Hepatocyte (in vitro differentiated cells): ENCODE data around the gene SSU72. TPM values are rescaled to one million over a fixed set of nuclear protein-coding genes. Genes with fewer than 3 reads are reported as not detected.

Source experiments
- DNase-seq: peaks from one replicate; pipeline ENCODE4 v3.0.0-alpha.2; 2016; ENCODE audit warnings: low spot score
- H2AFZ ChIP-seq: fragments of 200-600 bp; sonication (generic); 2 replicates; pipeline ENCODE4 v1.6.0; 2016; ENCODE audit warnings: antibody characterized with exemption, mild to moderate bottlenecking
- H3K27ac ChIP-seq: fragments of 200-600 bp; sonication (generic); 2 replicates; pipeline ENCODE4 v1.5.1; 2016; ENCODE audit warnings: mild to moderate bottlenecking
- H3K27me3 ChIP-seq: fragments of 200-600 bp; sonication (generic); 2 replicates; pipeline ENCODE4 v1.6.1; 2016
- H3K36me3 ChIP-seq: fragments of 200-600 bp; sonication (generic); replicated peaks from 2 replicates; pipeline ENCODE4 v1.5.1; 2016; ENCODE audit warnings: low read depth; ENCODE audit not compliant: insufficient read depth
- H3K4me1 ChIP-seq: fragments of 200-600 bp; sonication (generic); 2 replicates; pipeline ENCODE4 v1.5.1; 2016; ENCODE audit warnings: mild to moderate bottlenecking, moderate library complexity; ENCODE audit not compliant: insufficient read depth
- H3K4me2 ChIP-seq: fragments of 200-600 bp; sonication (generic); 2 replicates; pipeline ENCODE4 v1.6.0; 2016
- H3K4me3 ChIP-seq: fragments of 200-600 bp; sonication (generic); 2 replicates; pipeline ENCODE4 v1.5.1; 2016; ENCODE audit warnings: mild to moderate bottlenecking
- H3K79me2 ChIP-seq: fragments of 200-600 bp; sonication (generic); 2 replicates; pipeline ENCODE4 v1.6.0; 2017; ENCODE audit warnings: mild to moderate bottlenecking
- H3K9me2 ChIP-seq: fragments of 200-600 bp; sonication (generic); replicated peaks from 2 replicates; pipeline ENCODE4 v1.6.0; 2017; ENCODE audit warnings: mild to moderate bottlenecking; ENCODE audit not compliant: insufficient read depth
- H3K9me3 ChIP-seq: fragments of 200-600 bp; sonication (generic); 2 replicates; pipeline ENCODE4 v1.5.1; 2016; ENCODE audit warnings: low read depth, mild to moderate bottlenecking
- H4K20me1 ChIP-seq: fragments of 200-600 bp; sonication (generic); 2 replicates; pipeline ENCODE4 v1.6.0; 2016; ENCODE audit warnings: mild to moderate bottlenecking; ENCODE audit not compliant: insufficient read depth, poor library complexity, severe bottlenecking
- EZH2 ChIP-seq: fragments of 200-600 bp; sonication (generic); IDR thresholded peaks from 2 replicates; pipeline ENCODE4 v1.6.1; 2016; ENCODE audit warnings: antibody characterized with exemption, mild to moderate bottlenecking, borderline replicate concordance
- EZH2phosphoT487 ChIP-seq: fragments of 200-600 bp; sonication (generic); IDR thresholded peaks from one replicate; pipeline ENCODE4 v1.6.1; 2018; ENCODE audit warnings: antibody characterized with exemption, mild to moderate bottlenecking, low read depth, moderate library complexity; ENCODE audit not compliant: unreplicated experiment, severe bottlenecking
- WGBS: methylation state at CpG from one replicate; pipeline ENCODE4 v1.1.6; 2016; ENCODE audit warnings: low lambda C conversion rate; ENCODE audit errors: missing lambda C conversion rate; 5-methylcytosine and 5-hydroxymethylcytosine counted together
- polyA plus RNA-seq: library from polyadenylated mRNA; unstranded; fragments of >200 nt; fragmentation: Nextera tagmentation; extraction: Ambion mirVana; gene quantifications from 2 replicates; pipeline ENCODE4 v1.2.1, GENCODE V29; 2016
- total RNA-seq: library from RNA; depleted of rRNA; stranded (reverse); fragments of >200 nt; gene quantifications from 2 replicates; pipeline ENCODE4 v1.2.3, GENCODE V29; 2014
- TF ChIP-seq, protein P1 (sequence below): fragments of 200-600 bp; sonication (generic); IDR thresholded peaks from 2 replicates; pipeline ENCODE4 v1.5.1; 2016; ENCODE audit warnings: antibody characterized with exemption, mild to moderate bottlenecking; ENCODE audit not compliant: poor library complexity

The SSU72 gene
- total and polyA plus RNA-seq, 2 experiments from 2014 or later: 75.7 to 203 TPM

DNA sequence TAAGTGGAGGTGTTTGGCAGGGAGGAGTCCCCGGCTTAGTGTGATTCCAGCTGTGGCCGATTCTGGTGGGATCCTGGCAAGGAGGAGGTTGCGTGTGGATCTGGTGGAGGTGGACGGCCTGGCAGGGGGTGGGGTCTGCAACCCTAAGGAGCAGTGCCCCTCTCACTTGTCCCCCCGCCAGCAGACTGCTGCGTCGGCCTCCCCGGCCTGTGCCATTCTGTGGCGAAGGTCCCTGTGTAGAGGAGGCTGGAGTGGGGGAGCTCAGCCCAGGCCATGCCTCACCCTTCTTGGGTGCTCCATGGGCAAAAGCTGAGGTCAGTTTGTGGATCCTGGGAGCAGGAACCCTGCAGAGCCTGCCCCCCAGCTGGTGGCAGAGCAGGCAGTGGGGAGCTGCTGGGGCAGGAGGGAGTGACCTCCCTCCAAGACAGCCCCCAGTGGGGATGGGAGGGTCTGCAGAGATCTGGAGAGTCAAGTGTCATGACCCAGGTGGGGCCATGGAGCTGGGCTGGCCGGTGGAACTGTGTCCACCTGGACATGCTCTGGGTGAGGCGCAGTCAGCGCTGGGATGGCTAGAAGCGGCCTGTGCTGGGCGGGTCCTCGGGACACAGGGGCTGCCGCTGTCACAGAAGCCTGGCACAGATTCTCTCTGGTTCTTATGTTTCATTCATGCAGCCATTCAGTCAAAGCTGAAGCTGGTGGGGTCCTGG is 45.9 kb upstream of the SSU72 start:
- H3K4me1 ChIP-seq: peaks cover 9% of the 10 kb centered on the region

DNA sequence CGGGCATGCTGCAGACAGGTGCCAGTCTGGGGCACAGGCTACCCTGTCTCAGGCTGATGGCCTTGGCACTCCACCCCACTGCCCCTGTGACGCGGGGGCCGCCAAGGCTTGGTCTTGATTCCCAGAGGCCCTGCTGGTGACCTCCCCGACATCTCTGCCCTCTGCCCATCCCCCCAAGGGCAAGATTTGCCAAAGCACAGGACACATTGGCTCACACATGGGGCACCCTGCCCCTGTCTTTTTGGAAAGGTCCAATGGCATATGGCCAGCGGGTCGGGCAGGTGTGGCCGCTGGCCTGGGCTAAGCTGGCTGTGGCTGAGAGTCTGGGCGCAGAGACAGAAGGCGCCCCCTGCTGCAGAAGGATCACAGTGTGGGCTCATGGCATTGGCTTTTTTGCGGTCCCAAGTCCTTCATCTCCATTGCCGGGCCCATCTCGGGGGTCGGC is 45.3 kb upstream of the SSU72 start:
- whole genome bisulfite sequencing: 81% methylated on average over 14 of the region's 14 CpGs
- no peaks in the 10 kb centered on the region for H3K9me2 ChIP-seq
- TF ChIP-seq, protein P1, sequence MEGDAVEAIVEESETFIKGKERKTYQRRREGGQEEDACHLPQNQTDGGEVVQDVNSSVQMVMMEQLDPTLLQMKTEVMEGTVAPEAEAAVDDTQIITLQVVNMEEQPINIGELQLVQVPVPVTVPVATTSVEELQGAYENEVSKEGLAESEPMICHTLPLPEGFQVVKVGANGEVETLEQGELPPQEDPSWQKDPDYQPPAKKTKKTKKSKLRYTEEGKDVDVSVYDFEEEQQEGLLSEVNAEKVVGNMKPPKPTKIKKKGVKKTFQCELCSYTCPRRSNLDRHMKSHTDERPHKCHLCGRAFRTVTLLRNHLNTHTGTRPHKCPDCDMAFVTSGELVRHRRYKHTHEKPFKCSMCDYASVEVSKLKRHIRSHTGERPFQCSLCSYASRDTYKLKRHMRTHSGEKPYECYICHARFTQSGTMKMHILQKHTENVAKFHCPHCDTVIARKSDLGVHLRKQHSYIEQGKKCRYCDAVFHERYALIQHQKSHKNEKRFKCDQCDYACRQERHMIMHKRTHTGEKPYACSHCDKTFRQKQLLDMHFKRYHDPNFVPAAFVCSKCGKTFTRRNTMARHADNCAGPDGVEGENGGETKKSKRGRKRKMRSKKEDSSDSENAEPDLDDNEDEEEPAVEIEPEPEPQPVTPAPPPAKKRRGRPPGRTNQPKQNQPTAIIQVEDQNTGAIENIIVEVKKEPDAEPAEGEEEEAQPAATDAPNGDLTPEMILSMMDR: no peak
- peaks cover 8% of the 10 kb centered on the region for H4K20me1 ChIP-seq
- H3K27me3 ChIP-seq: no peaks in the 10 kb centered on the region
- H3K4me1 ChIP-seq: peaks cover 9% of the 10 kb centered on the region
- peaks cover 37% of the 10 kb centered on the region for H3K79me2 ChIP-seq
- no peaks in the 10 kb centered on the region for H3K9me3 ChIP-seq
- H3K36me3 ChIP-seq: no peaks in the 10 kb centered on the region
- H3K4me3 ChIP-seq: no peak overlapping the region
- no peak overlapping the region for H2AFZ ChIP-seq
- DNase-seq: no peak
- no peak overlapping the region for H3K4me2 ChIP-seq
- no peak overlapping the region for H3K27ac ChIP-seq

More for the DNA sequence above, 45.9 kb upstream of the SSU72 start:
- Histone ChIP-seq H3K4me3 (no peak overlapping the region), H3K9me3 (no peaks in the 10 kb centered on the region), H3K27ac (no peak overlapping the region), H3K36me3 (no peaks in the 10 kb centered on the region), H3K9me2 (no peaks in the 10 kb centered on the region), H3K79me2 (peaks cover 36% of the 10 kb centered on the region), H3K27me3 (no peaks in the 10 kb centered on the region), H3K4me2 (no peak overlapping the region), H2AFZ (no peak overlapping the region), H4K20me1 (peaks cover 7% of the 10 kb centered on the region)
- TF ChIP-seq EZH2phosphoT487 (no peak), EZH2 (no peak)
- TF ChIP-seq, protein P1: no peak
- WGBS: 95% methylated on average over 16 of the region's 16 CpGs
- no peak for DNase-seq

DNA sequence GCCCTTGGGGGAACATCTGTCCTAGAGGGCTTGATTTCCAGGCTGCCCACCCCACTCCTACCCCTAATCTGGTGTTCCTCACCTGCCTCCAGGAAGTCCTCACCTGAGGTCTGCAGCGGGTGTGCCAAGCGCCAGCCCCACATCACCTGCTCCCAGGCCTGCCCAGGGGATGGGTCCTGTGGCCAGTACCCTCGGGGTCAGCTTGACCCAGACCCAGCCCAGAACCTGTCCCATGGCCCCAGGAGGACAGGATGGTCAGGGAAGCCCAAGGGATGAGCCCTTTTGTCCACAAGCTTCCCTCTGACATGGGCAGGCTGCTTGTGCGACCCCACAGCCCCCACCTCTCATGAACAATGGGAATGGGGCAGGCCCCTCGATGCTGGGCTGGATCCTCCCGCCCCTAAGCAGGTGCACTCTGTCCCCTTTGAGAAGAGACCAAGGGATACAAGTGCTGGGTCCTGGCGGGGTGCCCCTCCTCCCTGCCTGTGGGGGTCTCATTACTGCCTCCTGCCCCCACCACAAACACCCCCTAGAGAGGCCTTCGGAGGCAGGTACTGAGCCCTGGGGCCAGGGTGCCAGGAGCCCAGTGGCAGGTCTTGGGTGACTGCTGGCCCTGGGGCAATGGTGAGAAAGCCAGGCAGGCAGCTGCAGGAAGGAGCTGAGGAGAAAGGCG is 43.9 kb upstream of the SSU72 start:
- Histone ChIP-seq H4K20me1 (peaks cover 14% of the 10 kb centered on the region), H3K4me3 (no peak overlapping the region), H3K4me1 (peaks cover 15% of the 10 kb centered on the region), H3K4me2 (no peak overlapping the region), H3K9me2 (no peaks in the 10 kb centered on the region), H3K36me3 (no peaks in the 10 kb centered on the region), H3K9me3 (no peaks in the 10 kb centered on the region), H3K27me3 (no peaks in the 10 kb centered on the region), H3K27ac (no peak overlapping the region), H2AFZ (no peak overlapping the region), H3K79me2 (peaks cover 44% of the 10 kb centered on the region)
- no peak for TF ChIP-seq EZH2phosphoT487
- TF ChIP-seq, protein P1: no peak
- TF ChIP-seq EZH2: no peak
- 97% methylated on average over 9 of the region's 9 CpGs for WGBS
- DNase-seq: no peak
